Endothelial cell of umbilical vein (primary cell): ENCODE results near the gene STAB2. TPM values are rescaled to one million over a fixed set of nuclear protein-coding genes. Genes with fewer than 3 reads are reported as not detected.
A peak's percentile ranks its signal among the peaks of the same experiment; 100 is the strongest.

Experiments
- BruUV-seq: library from RNA; stranded (reverse); fragments of 400-500 nt; replicated peaks from 2 replicates; lab custom pipeline; 2021; lab: Mats Ljungman, UMichigan
- CTCF ChIA-PET: fragments of 300-600, 350-600 bp; sonication (Branson Sonifier 250); formaldehyde crosslinking; loops from one replicate; lab custom pipeline; 2021; ENCODE audit warnings: antibody characterized with exemption, inconsistent platforms; lab: Charles Lee
- POLR2A ChIA-PET: fragments of 300-600, 350-600 bp; sonication (Branson Sonifier 250); formaldehyde crosslinking; loops from one replicate; lab custom pipeline; 2021; ENCODE audit warnings: antibody characterized with exemption, inconsistent platforms; lab: Charles Lee
- DNase-seq: peaks from one replicate; pipeline ENCODE4 v3.0.0-alpha.2; 2011; ENCODE audit warnings: low read depth, low spot score
- FAIRE-seq: peaks from 2 replicates; lab custom pipeline; 2011; peaks lifted over from hg19 to GRCh38; lab: Jason Lieb, UNC
- H2AFZ ChIP-seq: 2 replicates; pipeline ENCODE4 v1.6.0; 2012; ENCODE audit warnings: low read depth, low read length, control low read depth, inconsistent platforms
- H3K27ac ChIP-seq: 2 replicates; pipeline ENCODE4 v1.5.1; 2011; ENCODE audit warnings: low read depth, mild to moderate bottlenecking, control low read depth, low read length, moderate library complexity; ENCODE audit not compliant: insufficient read depth
- H3K27me3 ChIP-seq, 2 experiments: 2 replicates each; pipeline versions ENCODE4 v1.6.0 to v1.6.1; 2011; ENCODE audit warnings: low read length in 2 of 2, mixed read lengths in 1 of 2; ENCODE audit not compliant: control insufficient read depth in 2 of 2, insufficient read depth in 2 of 2
- H3K36me3 ChIP-seq, 2 experiments: 2 replicates in 1 of 2; 3 replicates in 1 of 2; pipeline ENCODE4 v1.5.1; 2011; ENCODE audit warnings: low read length in 2 of 2, mild to moderate bottlenecking in 1 of 2, moderate library complexity in 1 of 2; ENCODE audit not compliant: control insufficient read depth in 2 of 2, insufficient read depth in 2 of 2; ENCODE audit errors: extremely low read depth in 1 of 2
- H3K4me1 ChIP-seq: 3 replicates; pipeline ENCODE4 v1.5.1; 2011; ENCODE audit warnings: mild to moderate bottlenecking, low read length; ENCODE audit not compliant: control insufficient read depth, insufficient read depth; ENCODE audit errors: extremely low read depth
- H3K4me2 ChIP-seq: 2 replicates; pipeline ENCODE4 v1.6.1; 2011; ENCODE audit warnings: low read length, control low read depth, mixed read lengths; ENCODE audit not compliant: insufficient read depth
- H3K4me3 ChIP-seq, 3 experiments: fragments of 200-600 bp in 1 of 3; sonication (generic), shearing (Covaris generic) in 1 of 3; replicated peaks in 1 of 3; 2 replicates each; pipeline ENCODE4 v1.5.1; 2011 to 2016; ENCODE audit warnings: control low read depth in 3 of 3, low read length in 3 of 3, mild to moderate bottlenecking in 2 of 3, inconsistent platforms in 1 of 3, low read depth in 1 of 3, moderate library complexity in 1 of 3; ENCODE audit not compliant: insufficient read depth in 1 of 3
- H3K79me2 ChIP-seq: 2 replicates; pipeline ENCODE4 v1.6.0; 2012; ENCODE audit warnings: low read length, inconsistent platforms; ENCODE audit not compliant: control insufficient read depth, insufficient read depth
- H3K9ac ChIP-seq: replicated peaks from 2 replicates; pipeline ENCODE3; 2011; ENCODE audit warnings: low read length, control low read depth; ENCODE audit not compliant: insufficient read depth; ENCODE audit errors: extremely low read depth
- H3K9me1 ChIP-seq: replicated peaks from 3 replicates; pipeline ENCODE4 v1.6.0; 2011; ENCODE audit warnings: mild to moderate bottlenecking, low read length; ENCODE audit not compliant: control insufficient read depth, insufficient read depth; ENCODE audit errors: extremely low read depth
- H3K9me3 ChIP-seq: replicated peaks from 2 replicates; pipeline ENCODE4 v1.5.1; 2012; ENCODE audit warnings: low read length, inconsistent platforms; ENCODE audit not compliant: control insufficient read depth, insufficient read depth
- H4K20me1 ChIP-seq: replicated peaks from 2 replicates; pipeline ENCODE3; 2011; ENCODE audit warnings: mild to moderate bottlenecking, low read length; ENCODE audit not compliant: control insufficient read depth, insufficient read depth; ENCODE audit errors: extremely low read depth
- CTCF ChIP-seq, 2 donors: IDR thresholded peaks; 1 replicate in 1 of 2; 2 replicates in 1 of 2; pipeline ENCODE4 v1.5.1; 2011; ENCODE audit warnings: low read length in 2 of 2, mild to moderate bottlenecking in 2 of 2, moderate library complexity in 2 of 2, control low read depth in 1 of 2, inconsistent platforms in 1 of 2, low read depth in 1 of 2; ENCODE audit not compliant: insufficient read depth in 1 of 2; ENCODE audit errors: extremely low read depth in 1 of 2
- FOS ChIP-seq: IDR thresholded peaks from 2 replicates; pipeline ENCODE4 v1.6.1; 2011; ENCODE audit warnings: mild to moderate bottlenecking, low read length, moderate library complexity, borderline replicate concordance; ENCODE audit not compliant: insufficient read depth
- GATA2 ChIP-seq: IDR thresholded peaks from 2 replicates; pipeline ENCODE4 v1.7.0; 2011; ENCODE audit warnings: low read depth, mild to moderate bottlenecking, moderate library complexity, mixed read lengths, low read length; ENCODE audit not compliant: insufficient read length, insufficient read depth
- JUN ChIP-seq: IDR thresholded peaks from 2 replicates; pipeline ENCODE4 v1.6.1; 2011; ENCODE audit warnings: borderline replicate concordance, low read depth; ENCODE audit not compliant: insufficient read length, insufficient read depth
- MAX ChIP-seq: IDR thresholded peaks from 2 replicates; pipeline ENCODE4 v1.6.1; 2011; ENCODE audit not compliant: insufficient read depth, insufficient read length
- MYC ChIP-seq: IDR thresholded peaks from one replicate; pipeline ENCODE4 v1.6.1; 2011; ENCODE audit warnings: mild to moderate bottlenecking, low read depth, low read length
- POLR2A ChIP-seq: IDR thresholded peaks from 2 replicates; pipeline ENCODE4 v1.6.1; 2012; ENCODE audit warnings: low read depth, mild to moderate bottlenecking, control low read depth, low read length
- dilution Hi-C: fragments of 300-500 bp; cut with MboI; formaldehyde crosslinking; loops from one replicate; pipeline ENCODE4 v1.15.0; 2019; ENCODE audit warnings: low sequenced_read_pairs; ENCODE audit not compliant: extremely low pct_ligation_motif_present
- intact Hi-C: fragments of 100-400 bp; cut with micrococcal nuclease; formaldehyde crosslinking; loops from one replicate; pipeline ENCODE4 v1.10.0; 2022
- polyA plus RNA-seq, 4 experiments: library from polyadenylated mRNA; depleted of rRNA in 3 of 4; stranded (reverse) in 3 of 4; unstranded in 1 of 4; fragments of >200 nt; gene quantifications; 2 replicates each; pipeline versions ENCODE4 v1.2.1 to v1.2.3, GENCODE V29; 2011 to 2012; ENCODE audit warnings: missing spikeins in 1 of 4
- total RNA-seq: library from RNA; stranded (reverse); gene quantifications from 2 replicates; pipeline ENCODE4 v1.2.3, GENCODE V29; 2021

STAB2 gene
- total and polyA plus RNA-seq, 2 donors (not counting 3 experiments of a cell fraction or from before 2014, with no cell fraction given): 0.01 TPM; not detected in 1

- Histone ChIP-seq H3K9me3 (no peaks in the 10 kb centered on the region), H3K9ac (no peak overlapping the region), H3K4me3 (no peak overlapping the region), H3K79me2 (no peaks in the 10 kb centered on the region), H3K27me3 (no peaks in the 10 kb centered on the region), H3K9me1 (no peaks in the 10 kb centered on the region), H3K36me3 (no peaks in the 10 kb centered on the region), H2AFZ (no peak overlapping the region), H3K4me2 (no peak overlapping the region), H3K27ac (no peak overlapping the region), H3K4me1 (no peaks in the 10 kb centered on the region), H4K20me1 (no peaks in the 10 kb centered on the region)
- no TSS peak for BruUV-seq
- peak; percentile 18 for DNase-seq
- TF ChIP-seq GATA2: no peak
- peak; percentile 74 for TF ChIP-seq JUN
- no peak for TF ChIP-seq CTCF (IDR thresholded peaks at IDR 0.05; ENCODE audit: extremely low read depth in 1 of 2, insufficient read depth in 1 of 2, low read depth in 1 of 2, low read length in 2 of 2)
- TF ChIP-seq POLR2A: no peak
- TF ChIP-seq MAX: no peak
- peak; percentile 79 for TF ChIP-seq FOS
- no peak for TF ChIP-seq MYC
- intact Hi-C loops (no loop called here), dilution Hi-C loops (no loop called here)
- POLR2A ChIA-PET: no interaction called here
- CTCF ChIA-PET: interaction anchor here (0.9 to 1.3 kb wide), 2 partner anchors 12 to 15 kb away, joined by 4 read pairs; no protein-coding TSS in a partner anchor
- FAIRE-seq: no peak
Observed at GRCh38 chr12:103560604-103561101, 26.4 kb upstream of the STAB2 start.
